ENCODE measurements around the gene LRRTM1.

LRRTM1 gene

GRCh38 chr2:80302314-80303005 lies 2.1 kb downstream of the LRRTM1 start:
- DNase-seq: no peak

GRCh38 chr2:80302001-80302313 lies 2.6 kb downstream of the LRRTM1 start:
- no peak for DNase-seq

DNA sequence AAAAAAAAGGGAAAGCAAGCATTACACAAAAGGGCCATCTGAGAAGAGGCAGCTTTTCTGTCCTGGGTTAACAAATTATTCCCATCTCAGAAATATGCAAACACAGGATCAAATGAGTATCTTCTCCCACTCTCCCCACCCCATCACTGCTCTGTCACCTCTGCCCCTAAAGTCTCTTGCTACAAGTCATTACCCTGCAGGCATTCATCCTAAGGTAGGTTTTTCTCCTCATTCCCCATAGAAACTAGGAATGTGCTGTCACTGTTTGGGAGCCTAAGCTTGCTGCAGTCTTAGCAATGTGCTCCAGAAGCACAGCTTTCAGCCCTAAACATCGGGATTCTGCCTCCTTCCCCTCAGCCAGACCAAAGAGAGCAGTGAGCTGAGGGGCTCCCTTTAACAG lies 3.6 kb downstream of the LRRTM1 start:
- no peak for DNase-seq

GRCh38 chr2:80300346-80300745 lies 4.2 kb downstream of the LRRTM1 start:
- no peak for DNase-seq

DNA sequence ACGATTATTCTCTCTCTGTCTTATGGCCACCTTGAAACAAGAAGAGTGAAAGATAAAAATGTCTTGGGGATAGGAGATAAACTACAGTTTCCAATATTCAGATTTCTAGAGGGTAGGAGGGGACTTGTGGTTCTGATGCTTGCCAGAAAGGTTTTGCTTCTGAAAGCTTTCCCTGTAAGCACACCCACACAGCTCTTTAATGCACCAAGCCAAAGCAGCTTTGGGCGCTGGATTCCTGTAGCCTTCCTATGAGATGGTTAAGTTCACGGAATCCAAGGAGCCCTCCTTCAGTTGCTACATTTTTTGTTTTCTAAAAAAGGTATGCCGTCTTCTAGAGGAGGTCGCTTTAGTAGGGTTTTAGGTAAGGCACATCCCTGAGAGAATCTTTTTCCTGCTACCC lies 4.9 kb downstream of the LRRTM1 start:
- no peak for DNase-seq

GRCh38 chr2:80298954-80299353 lies 5.6 kb downstream of the LRRTM1 start:
- no peak for DNase-seq

DNA sequence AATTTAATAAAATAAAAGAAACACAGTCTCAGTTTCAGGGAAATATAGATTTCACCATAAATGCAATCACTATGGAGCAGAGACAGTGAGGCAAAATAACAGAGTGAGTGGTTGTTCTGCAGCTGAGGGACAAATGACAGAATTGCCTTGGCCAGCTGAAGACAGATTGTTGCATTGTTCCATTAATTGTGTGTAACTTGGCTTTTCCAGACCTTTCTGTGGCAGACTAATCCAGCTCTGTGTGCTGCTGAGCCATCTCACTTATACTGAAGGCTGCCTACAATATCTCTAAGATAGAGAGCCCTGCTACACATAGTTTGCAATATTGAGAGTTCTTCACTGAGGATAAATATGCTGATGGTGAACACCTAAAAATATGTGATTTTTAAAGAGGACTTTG lies 11.5 kb downstream of the LRRTM1 start:
- no peak for DNase-seq

GRCh38 chr2:80292474-80292873 lies 12.1 kb downstream of the LRRTM1 start:
- no peak for DNase-seq

GRCh38 chr2:80291656-80292055 lies 12.9 kb downstream of the LRRTM1 start:
- DNase-seq: no peak

GRCh38 chr2:80288576-80288975 lies 16.0 kb downstream of the LRRTM1 start:
- DNase-seq: no peak

DNA sequence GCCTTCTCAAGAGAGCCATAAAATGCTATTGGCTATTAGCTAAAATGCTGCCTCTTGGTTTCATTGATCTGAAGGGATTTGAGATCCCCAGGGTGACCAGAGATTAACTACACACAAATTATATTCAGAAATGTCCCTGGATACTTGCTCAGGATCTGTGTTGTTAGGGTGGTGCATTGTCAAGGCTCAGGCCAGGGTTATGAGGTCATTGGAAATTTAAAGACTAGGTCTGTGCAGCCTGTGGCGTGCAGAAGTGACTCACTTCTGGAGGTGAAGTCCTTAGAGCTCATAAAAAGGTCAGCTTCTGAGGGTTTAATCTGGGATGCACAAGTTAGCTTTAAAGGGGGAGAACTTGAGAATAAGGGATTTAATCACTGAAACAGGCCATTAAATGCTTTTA lies 23.5 kb downstream of the LRRTM1 start:
- no peak for DNase-seq

- DNase-seq: no peak
These were observed 24.0 kb downstream of the LRRTM1 start for GRCh38 chr2:80280598-80280997.

GRCh38 chr2:80269806-80270205 lies 34.7 kb downstream of the LRRTM1 start:
- no peak for DNase-seq

DNA sequence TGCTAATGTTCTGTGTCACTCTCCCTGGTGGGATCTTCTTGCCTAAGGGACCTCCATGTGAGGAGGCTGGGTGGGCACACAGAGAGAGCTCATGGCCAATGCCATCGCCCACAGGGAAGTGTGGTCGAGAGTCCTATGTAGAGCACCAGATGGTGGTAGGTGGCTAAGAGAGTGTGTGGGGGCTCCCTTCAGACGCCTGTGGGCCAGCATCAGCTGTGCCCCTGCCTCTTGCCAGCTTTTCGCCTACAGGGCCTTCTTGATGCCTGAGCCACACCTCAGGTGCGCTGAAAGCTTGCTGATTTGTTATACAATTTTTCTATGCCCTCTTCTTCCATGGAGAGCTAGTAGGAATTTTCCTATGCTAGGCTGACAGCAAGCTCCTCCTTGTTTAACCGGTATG lies 38.3 kb downstream of the LRRTM1 start:
- DNase-seq: no peak

DNA sequence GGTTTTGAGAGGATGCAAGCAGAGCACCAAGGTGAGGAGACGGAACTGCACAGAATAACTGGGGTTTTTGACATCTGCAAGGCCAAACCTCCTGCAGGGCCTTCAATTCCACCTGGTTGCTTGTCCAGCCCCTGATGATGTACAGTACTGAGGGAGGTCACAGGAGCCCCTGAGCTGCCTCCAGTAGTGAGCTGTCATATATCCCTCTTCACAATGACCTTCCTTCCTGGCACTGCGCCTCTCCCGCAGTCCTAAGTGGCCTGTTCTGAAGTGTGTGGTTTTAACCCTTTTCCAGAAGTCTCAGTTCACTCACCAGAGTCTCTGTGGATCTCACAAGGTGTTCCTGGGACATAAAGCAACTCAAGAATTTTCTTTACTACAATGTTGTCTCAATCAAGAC lies 45.3 kb downstream of the LRRTM1 start:
- DNase-seq: no peak

- DNase-seq: no peak
These were observed 45.8 kb downstream of the LRRTM1 start for GRCh38 chr2:80258793-80259192.

DNA sequence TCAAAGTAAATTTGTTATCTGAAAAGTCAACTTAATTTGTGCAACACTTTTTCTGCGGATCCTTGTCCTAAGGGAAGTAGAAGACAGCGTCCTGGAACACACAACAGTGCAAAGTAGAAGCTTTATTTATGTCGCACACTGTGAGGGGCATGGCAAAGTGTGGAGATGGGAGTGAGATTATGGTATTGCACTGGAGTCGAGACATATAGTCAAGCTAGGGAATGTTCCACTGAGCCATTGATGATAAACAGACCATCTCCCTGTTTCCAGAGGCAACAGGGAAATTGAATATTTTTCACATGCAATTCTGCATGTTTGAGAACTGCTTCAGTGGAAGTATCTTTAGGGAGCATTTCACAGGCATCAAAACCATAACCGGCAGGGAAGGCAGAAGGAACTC lies 46.2 kb downstream of the LRRTM1 start:
- DNase-seq: no peak

DNA sequence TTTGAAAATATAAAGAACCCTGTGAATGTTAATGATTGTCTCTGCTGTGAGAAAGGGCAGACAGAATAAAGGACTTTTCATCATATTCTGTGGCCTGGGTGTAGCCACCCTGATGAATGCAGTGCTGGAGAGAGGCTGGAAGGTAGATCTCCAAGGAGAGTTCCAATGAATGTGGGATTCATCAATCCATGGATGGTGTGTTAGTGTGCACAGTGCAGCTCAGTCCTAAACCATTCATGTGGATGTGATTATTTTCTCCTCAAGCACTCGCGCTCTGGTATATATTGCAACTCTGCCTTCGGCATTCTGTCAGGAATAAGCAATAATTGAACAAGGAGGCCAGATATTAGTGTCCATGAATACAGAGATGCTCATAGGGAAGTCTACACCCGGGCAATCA lies 47.1 kb downstream of the LRRTM1 start:
- no peak for DNase-seq

DNA sequence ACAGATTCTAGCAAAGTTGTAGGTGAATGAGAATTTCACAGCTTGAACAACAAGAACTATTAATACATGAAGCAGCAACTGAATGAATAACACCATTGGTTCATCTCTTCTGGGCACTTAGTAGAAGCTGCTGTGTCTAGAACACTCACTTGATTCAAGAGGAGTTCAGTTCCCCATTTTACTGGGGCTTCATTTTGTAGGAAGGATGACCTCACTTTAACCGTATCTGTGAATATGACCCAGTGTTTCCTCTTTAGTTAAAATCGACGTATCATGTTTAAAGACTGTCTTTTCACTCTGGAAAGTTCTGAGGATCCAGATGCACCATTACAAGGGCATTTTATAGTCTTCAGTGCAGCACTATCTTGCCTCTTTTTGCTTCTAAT lies 47.8 kb downstream of the LRRTM1 start:
- no peak for DNase-seq

GRCh38 chr2:80255918-80256781 lies 48.4 kb downstream of the LRRTM1 start:
- DNase-seq: no peak

DNA sequence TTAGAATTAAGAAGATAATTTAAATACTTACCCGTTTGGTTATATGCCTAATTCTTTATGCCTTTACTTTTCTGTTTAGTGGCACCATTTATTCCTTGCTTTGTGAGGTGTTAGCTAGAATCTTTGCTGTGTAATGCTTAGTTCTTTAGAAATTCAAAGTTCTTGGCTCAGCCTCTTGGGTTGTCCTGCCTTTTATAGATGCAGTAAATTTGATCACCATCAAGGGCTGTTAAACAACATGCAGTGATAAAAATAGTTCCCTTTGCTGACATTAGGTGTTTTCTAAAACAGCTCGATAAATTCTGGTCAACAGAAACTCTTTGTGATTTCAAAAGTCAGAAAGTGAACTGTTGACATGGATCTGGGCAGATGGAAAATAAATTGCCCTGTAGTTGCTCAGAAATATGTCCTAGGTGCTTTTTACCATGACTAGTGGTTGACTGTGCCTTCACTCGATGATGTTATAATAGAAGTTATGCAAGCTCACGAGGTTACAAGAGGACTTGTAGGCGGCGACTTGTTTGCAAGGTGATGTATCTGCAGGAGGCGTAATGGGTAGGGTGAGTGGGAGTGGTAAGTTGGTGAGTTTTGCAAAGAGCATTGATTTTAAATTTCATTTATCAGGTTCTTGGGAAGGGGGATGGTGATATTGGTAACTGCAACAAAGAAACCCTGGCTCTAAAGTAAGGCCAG lies 52.1 kb downstream of the LRRTM1 start:
- DNase-seq: no peak

Measured in inflammatory macrophage treated with lipopolysaccharide for 1 hour (primary cell).